Lower leg skin (tissue), 3 donors: ENCODE data around the gene SLC37A1.

Experiments used
- CTCF ChIP-seq, 3 donors: fragments of 450-650 bp; IDR thresholded peaks; one replicate each; pipeline ENCODE4 v1.5.1; 2016; ENCODE audit warnings: antibody characterized with exemption in 3 of 3, mild to moderate bottlenecking in 3 of 3, moderate library complexity in 2 of 3
- POLR2A ChIP-seq, 2 donors: fragments of 450-650 bp; IDR thresholded peaks; one replicate each; pipeline ENCODE4 v1.6.1; 2016 to 2017; ENCODE audit warnings: antibody characterized with exemption in 2 of 2, mild to moderate bottlenecking in 1 of 2, moderate library complexity in 1 of 2

DNA sequence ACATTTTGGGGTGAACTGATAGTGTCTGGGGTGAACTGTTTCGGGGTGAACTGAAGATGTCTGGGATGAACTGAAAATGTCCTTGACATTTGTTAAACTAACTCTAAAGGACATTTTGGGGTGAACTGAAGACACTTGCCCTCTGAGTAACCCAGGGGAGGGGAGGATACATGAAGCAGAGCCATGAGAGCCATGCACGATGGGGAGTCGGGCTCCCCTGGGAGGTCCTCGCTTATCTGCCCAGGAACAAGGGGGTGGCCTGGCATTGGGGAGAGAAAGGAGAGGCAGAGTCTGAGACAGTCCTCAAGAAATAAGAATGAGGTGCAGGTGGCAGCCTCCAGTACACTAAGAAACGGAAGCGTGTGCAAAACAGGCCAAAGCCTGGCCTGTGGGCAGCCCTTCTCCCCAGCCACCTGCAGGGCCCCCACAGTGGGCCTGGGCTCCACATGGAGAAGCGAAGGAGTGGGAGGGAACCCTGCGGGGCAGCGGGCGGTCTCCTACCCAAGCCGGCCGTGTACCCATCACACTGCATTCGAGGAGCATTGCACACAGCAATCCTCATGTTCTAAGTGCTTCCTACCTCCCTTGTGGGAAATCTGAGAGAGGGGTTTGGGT is 41.8 kb upstream of the SLC37A1 start:
- TF ChIP-seq POLR2A (IDR thresholded peaks at IDR 0.05), result no peak
- TF ChIP-seq CTCF (IDR thresholded peaks at IDR 0.05), result no peak
